Mesenchymal stem cell (in vitro differentiated cells and primary cell): ENCODE measurements around the gene RASGRP4.

ENCODE experiments used
- DNase-seq: peaks from one replicate; pipeline ENCODE4 v3.0.0-alpha.2; 2013
- H2AFZ ChIP-seq: one replicate; pipeline ENCODE4 v1.6.1; 2013; ENCODE audit warnings: low read depth, mild to moderate bottlenecking, control low read depth, inconsistent platforms, low read length, moderate library complexity
- H2AK5ac ChIP-seq: 2 replicates; pipeline ENCODE4 v1.6.1; 2013; ENCODE audit warnings: low read length, moderate library complexity, mild to moderate bottlenecking, inconsistent platforms; ENCODE audit not compliant: severe bottlenecking
- H2BK120ac ChIP-seq: one replicate; pipeline ENCODE4 v1.6.1; 2013; ENCODE audit warnings: low read depth, mild to moderate bottlenecking, inconsistent platforms, low read length, moderate library complexity
- H2BK12ac ChIP-seq, 2 experiments: one replicate each; pipeline ENCODE4 v1.6.1; 2013; ENCODE audit warnings: inconsistent platforms in 2 of 2, low read length in 2 of 2, mild to moderate bottlenecking in 2 of 2, moderate library complexity in 2 of 2, control low read depth in 1 of 2
- H2BK15ac ChIP-seq: one replicate; pipeline ENCODE4 v1.6.1; 2013; ENCODE audit warnings: mild to moderate bottlenecking, low read depth, inconsistent platforms; ENCODE audit not compliant: poor library complexity, severe bottlenecking
- H2BK5ac ChIP-seq: 2 replicates; pipeline ENCODE4 v1.6.1; 2013; ENCODE audit warnings: low read depth, mild to moderate bottlenecking, low read length, control low read depth, inconsistent platforms; ENCODE audit not compliant: poor library complexity, severe bottlenecking
- H3K14ac ChIP-seq, 2 experiments: one replicate each; pipeline ENCODE4 v1.6.1; 2013; ENCODE audit warnings: inconsistent platforms in 2 of 2, low read length in 2 of 2, control low read depth in 1 of 2, mild to moderate bottlenecking in 1 of 2, moderate library complexity in 1 of 2
- H3K18ac ChIP-seq, 2 experiments: one replicate each; pipeline ENCODE4 v1.6.1; 2013; ENCODE audit warnings: inconsistent platforms in 2 of 2, low read length in 2 of 2, control low read depth in 1 of 2, low read depth in 1 of 2, mild to moderate bottlenecking in 1 of 2
- H3K23ac ChIP-seq, 2 experiments: one replicate each; pipeline ENCODE4 v1.6.1; 2013; ENCODE audit warnings: inconsistent platforms in 2 of 2, low read length in 2 of 2, mild to moderate bottlenecking in 2 of 2, moderate library complexity in 2 of 2, control low read depth in 1 of 2
- H3K27ac ChIP-seq: 2 replicates; pipeline ENCODE4 v1.5.1; 2013; ENCODE audit warnings: mild to moderate bottlenecking, moderate library complexity, low read length, control low read depth, inconsistent platforms; ENCODE audit not compliant: poor library complexity, severe bottlenecking
- H3K27me3 ChIP-seq, 2 experiments: 2 replicates each; pipeline versions ENCODE4 v1.6.1 to v1.7.0; 2013; ENCODE audit warnings: low read length in 2 of 2, mild to moderate bottlenecking in 2 of 2, moderate library complexity in 2 of 2, control low read depth in 1 of 2, inconsistent platforms in 1 of 2; ENCODE audit not compliant: control insufficient read depth in 1 of 2, insufficient read depth in 1 of 2
- H3K36me3 ChIP-seq, 2 experiments: 2 replicates each; pipeline versions ENCODE4 v1.6.1 to v1.7.0; 2013; ENCODE audit warnings: low read length in 2 of 2, control low read depth in 1 of 2, inconsistent platforms in 1 of 2, low read depth in 1 of 2, mild to moderate bottlenecking in 1 of 2; ENCODE audit not compliant: insufficient read depth in 2 of 2, control insufficient read depth in 1 of 2
- H3K4ac ChIP-seq, 2 experiments: one replicate each; pipeline ENCODE4 v1.6.1; 2013; ENCODE audit warnings: inconsistent platforms in 2 of 2, low read length in 2 of 2, mild to moderate bottlenecking in 2 of 2, moderate library complexity in 2 of 2, control low read depth in 1 of 2, low read depth in 1 of 2
- H3K4me1 ChIP-seq: 2 replicates; pipeline ENCODE4 v1.6.1; 2013; ENCODE audit warnings: low read depth, low read length, control low read depth; ENCODE audit not compliant: control insufficient read depth, insufficient read depth
- H3K4me2 ChIP-seq: 2 replicates; pipeline ENCODE4 v1.6.1; 2013; ENCODE audit warnings: low read length, mild to moderate bottlenecking, inconsistent platforms; ENCODE audit not compliant: poor library complexity, severe bottlenecking
- H3K4me3 ChIP-seq, 2 experiments: 2 replicates each; pipeline versions ENCODE4 v1.5.1 to v1.7.0; 2013; ENCODE audit warnings: low read length in 2 of 2, mild to moderate bottlenecking in 2 of 2, control low read depth in 1 of 2, low read depth in 1 of 2; ENCODE audit not compliant: insufficient read depth in 1 of 2
- H3K79me1 ChIP-seq: replicated peaks from 2 replicates; pipeline ENCODE4 v1.6.1; 2013; ENCODE audit warnings: mild to moderate bottlenecking, control low read depth, low read length, inconsistent platforms; ENCODE audit not compliant: poor library complexity, severe bottlenecking
- H3K9ac ChIP-seq: 2 replicates; pipeline ENCODE4 v1.7.0; 2013; ENCODE audit warnings: mild to moderate bottlenecking, low read length, moderate library complexity
- H3K9me3 ChIP-seq: 2 replicates; pipeline ENCODE4 v1.7.0; 2013; ENCODE audit warnings: mild to moderate bottlenecking, low read length; ENCODE audit not compliant: control insufficient read depth
- H4K8ac ChIP-seq: one replicate; pipeline ENCODE4 v1.6.1; 2013; ENCODE audit warnings: inconsistent platforms, mild to moderate bottlenecking, low read length, moderate library complexity
- H4K91ac ChIP-seq: one replicate; pipeline ENCODE4 v1.6.1; 2013; ENCODE audit warnings: mild to moderate bottlenecking, low read length, inconsistent platforms
- WGBS: methylation state at CpG from one replicate; pipeline ENCODE4 v1.1.7; 2013; ENCODE audit warnings: mixed read lengths; 5-methylcytosine and 5-hydroxymethylcytosine counted together

The RASGRP4 gene

DNA sequence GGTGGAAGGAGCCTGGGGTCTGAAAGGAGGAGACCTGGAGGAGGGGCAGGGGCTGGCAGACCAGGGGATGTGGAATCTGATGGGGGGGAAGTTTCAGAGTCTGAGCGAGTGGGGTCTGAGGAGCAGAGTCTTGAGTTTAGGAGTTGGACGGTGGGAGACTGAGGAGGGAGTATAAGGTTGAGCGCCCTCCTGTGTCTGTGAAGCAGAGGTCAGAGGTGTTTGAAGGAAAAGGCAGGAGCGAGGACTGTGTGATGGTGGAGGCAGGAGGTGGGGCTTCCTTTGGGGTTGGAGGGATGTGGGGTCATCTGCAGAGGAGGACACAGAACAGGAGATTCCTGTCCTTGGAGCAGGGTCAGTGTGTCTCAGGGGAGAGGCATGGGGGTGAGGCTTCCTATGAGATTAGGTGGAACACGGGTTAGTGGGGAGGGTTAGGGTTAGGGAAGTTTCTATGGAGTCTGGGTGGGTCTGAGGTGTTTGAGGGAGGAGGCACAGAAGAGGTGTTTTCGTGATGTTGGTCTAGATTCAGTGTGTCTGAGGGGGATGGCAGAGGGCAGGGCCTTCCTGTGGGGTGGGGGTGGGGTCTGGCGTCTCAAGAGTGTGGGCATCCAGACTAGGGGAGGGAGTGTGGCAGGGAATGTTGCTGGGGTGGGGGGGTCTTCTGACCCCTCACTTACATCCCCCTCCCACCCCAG, 15.8 kb upstream of the RASGRP4 start:
- WGBS = 47% methylated on average over 6 of the region's 7 CpGs
- no peaks in the 10 kb centered on the region for H3K9me3 ChIP-seq
- H3K14ac ChIP-seq = no peak overlapping the region
- no peak overlapping the region for H2AFZ ChIP-seq
- H2BK12ac ChIP-seq = no peak overlapping the region
- H2AK5ac ChIP-seq = no peak overlapping the region
- no peak overlapping the region for H4K91ac ChIP-seq
- no peak overlapping the region for H3K9ac ChIP-seq
- no peak overlapping the region for H2BK15ac ChIP-seq
- H3K4me1 ChIP-seq = no peaks in the 10 kb centered on the region
- no peaks in the 10 kb centered on the region for H3K36me3 ChIP-seq
- H3K79me1 ChIP-seq = no peaks in the 10 kb centered on the region
- no peak overlapping the region for H2BK120ac ChIP-seq
- H3K27ac ChIP-seq = no peak overlapping the region
- H3K4ac ChIP-seq = no peak overlapping the region
- H3K4me3 ChIP-seq = no peak overlapping the region
- no peak overlapping the region for H3K18ac ChIP-seq
- H3K23ac ChIP-seq = no peak overlapping the region
- H3K4me2 ChIP-seq = no peak overlapping the region
- no peak overlapping the region for H4K8ac ChIP-seq
- H3K27me3 ChIP-seq = peaks cover 16 to 25% of the 10 kb centered on the region in 2 experiments
- no peak for DNase-seq
- H2BK5ac ChIP-seq = no peak overlapping the region

DNA sequence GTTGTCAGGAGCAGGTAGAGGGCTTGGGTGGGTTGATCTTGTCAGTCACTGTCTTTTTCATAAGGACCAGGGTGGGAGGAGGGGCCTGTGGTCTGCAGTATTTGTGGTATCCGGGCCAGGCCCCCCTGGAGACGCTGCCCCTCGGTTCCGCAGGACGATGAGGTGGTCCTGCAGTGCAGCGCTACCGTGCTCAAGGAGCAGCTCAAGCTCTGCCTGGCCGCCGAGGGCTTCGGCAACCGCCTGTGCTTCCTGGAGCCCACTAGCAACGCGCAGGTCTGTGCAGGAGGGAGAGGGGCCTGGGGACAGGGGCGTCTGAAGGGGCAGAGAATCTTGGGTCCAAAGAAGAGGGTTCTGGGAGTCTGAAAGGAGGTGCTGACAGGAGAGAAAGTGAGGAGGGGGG, 14.6 kb upstream of the RASGRP4 start:
- Histone ChIP-seq H3K4me3 (no peak overlapping the region), H3K79me1 (no peaks in the 10 kb centered on the region), H4K8ac (no peak overlapping the region)

DNA sequence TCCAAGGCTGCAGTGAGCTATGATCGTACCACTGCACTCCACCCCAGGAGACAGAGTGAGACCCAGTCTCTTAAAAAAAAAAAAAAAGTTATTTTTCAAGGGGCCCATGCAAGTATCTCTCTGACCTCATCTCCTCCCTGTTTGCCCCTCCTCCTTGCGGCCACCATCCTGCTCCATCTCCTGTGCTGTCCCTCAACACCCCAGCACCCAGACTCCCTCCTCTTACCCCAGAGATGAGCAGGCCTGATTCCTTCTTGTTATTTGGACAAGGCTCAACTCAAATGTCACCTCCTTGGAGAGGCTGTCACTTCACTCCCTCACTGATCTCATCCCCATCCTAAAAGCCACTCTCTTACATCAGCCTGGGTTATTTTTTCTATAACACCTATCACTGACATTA, 11.9 kb upstream of the RASGRP4 start:
- Histone ChIP-seq H3K27me3 (peaks cover 27 to 32% of the 10 kb centered on the region in 2 experiments), H2BK15ac (no peak overlapping the region), H2BK12ac (no peak overlapping the region), H3K14ac (no peak overlapping the region), H3K27ac (no peak overlapping the region), H3K79me1 (no peaks in the 10 kb centered on the region), H3K36me3 (no peaks in the 10 kb centered on the region), H3K4me2 (no peak overlapping the region), H3K4ac (no peak overlapping the region), H3K9me3 (no peaks in the 10 kb centered on the region), H2BK120ac (no peak overlapping the region), H2AK5ac (no peak overlapping the region), H2AFZ (no peak overlapping the region), H3K4me3 (no peak overlapping the region), H4K91ac (no peak overlapping the region), H3K4me1 (no peaks in the 10 kb centered on the region), H2BK5ac (no peak overlapping the region), H4K8ac (no peak overlapping the region), H3K9ac (no peak overlapping the region), H3K18ac (no peak overlapping the region), H3K23ac (no peak overlapping the region)
- 95% methylated on average over 2 of the region's 2 CpGs for WGBS
- no peak for DNase-seq

More for the DNA sequence above, 14.6 kb upstream of the RASGRP4 start:
- H3K9me3 ChIP-seq = no peaks in the 10 kb centered on the region
- H3K27ac ChIP-seq = no peak overlapping the region
- DNase-seq = no peak
- H2BK12ac ChIP-seq = no peak overlapping the region
- H4K91ac ChIP-seq = no peak overlapping the region
- H2BK15ac ChIP-seq = no peak overlapping the region
- no peak overlapping the region for H3K14ac ChIP-seq
- H3K36me3 ChIP-seq = no peaks in the 10 kb centered on the region
- H3K23ac ChIP-seq = no peak overlapping the region
- peaks cover 16 to 25% of the 10 kb centered on the region in 2 experiments for H3K27me3 ChIP-seq
- H2BK5ac ChIP-seq = no peak overlapping the region
- H3K4ac ChIP-seq = no peak overlapping the region
- H3K18ac ChIP-seq = no peak overlapping the region
- no peak overlapping the region for H2AK5ac ChIP-seq
- H2AFZ ChIP-seq = no peak overlapping the region
- H3K4me1 ChIP-seq = no peaks in the 10 kb centered on the region
- WGBS = 81% methylated on average over 14 of the region's 14 CpGs
- no peak overlapping the region for H2BK120ac ChIP-seq
- no peak overlapping the region for H3K4me2 ChIP-seq
- no peak overlapping the region for H3K9ac ChIP-seq

DNA sequence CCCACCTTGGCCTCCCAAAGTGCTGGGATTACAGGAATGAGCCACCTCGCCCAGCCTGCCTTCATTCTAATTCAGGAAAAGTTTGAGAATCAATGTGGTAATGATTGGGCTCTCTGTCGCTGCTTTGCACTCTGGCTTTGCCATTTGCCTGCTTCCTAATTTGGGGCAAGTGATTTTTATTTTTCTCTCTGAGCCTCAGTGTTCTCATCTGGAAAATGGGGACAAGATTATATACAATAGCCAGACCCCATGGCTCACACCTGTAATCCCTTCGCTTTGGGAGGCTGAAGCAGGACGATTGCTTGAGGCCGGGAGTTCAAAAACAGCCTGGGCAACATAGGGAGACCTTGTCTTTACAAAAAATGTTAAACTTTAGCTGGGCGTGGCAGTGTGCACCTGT, 11.3 kb upstream of the RASGRP4 start:
- no peak overlapping the region for H3K23ac ChIP-seq
- H3K4me3 ChIP-seq = no peak overlapping the region
- H3K79me1 ChIP-seq = no peaks in the 10 kb centered on the region
- H2AFZ ChIP-seq = no peak overlapping the region
- no peak overlapping the region for H2AK5ac ChIP-seq
- no peaks in the 10 kb centered on the region for H3K9me3 ChIP-seq
- DNase-seq = no peak
- H3K27ac ChIP-seq = no peak overlapping the region
- H3K4ac ChIP-seq = no peak overlapping the region
- WGBS = 86% methylated on average over 6 of the region's 6 CpGs
- no peak overlapping the region for H2BK15ac ChIP-seq
- H2BK5ac ChIP-seq = no peak overlapping the region
- no peak overlapping the region for H4K8ac ChIP-seq
- no peaks in the 10 kb centered on the region for H3K36me3 ChIP-seq
- H4K91ac ChIP-seq = no peak overlapping the region
- no peak overlapping the region for H3K18ac ChIP-seq
- no peak overlapping the region for H3K14ac ChIP-seq
- no peak overlapping the region for H2BK12ac ChIP-seq
- H2BK120ac ChIP-seq = no peak overlapping the region
- no peak overlapping the region for H3K9ac ChIP-seq
- H3K4me2 ChIP-seq = no peak overlapping the region
- peaks cover 27 to 32% of the 10 kb centered on the region in 2 experiments for H3K27me3 ChIP-seq
- no peaks in the 10 kb centered on the region for H3K4me1 ChIP-seq
